AG08395 (cell line): Measurements from ENCODE around the gene CIZ1.

ENCODE experiments used
- DNase-seq: peaks from one replicate; pipeline ENCODE4 v3.0.0; 2012; ENCODE audit warnings: mixed read lengths, low spot score

CIZ1 gene

GRCh38 chr9:128163027-128163515, 28.3 kb downstream of the CIZ1 start:
- DNase-seq, result no peak

- peak; percentile 63 for DNase-seq
These were observed 29.0 kb downstream of the CIZ1 start for GRCh38 chr9:128162215-128163026.

- no peak for DNase-seq
These were observed 30.0 kb downstream of the CIZ1 start for GRCh38 chr9:128161215-128161902.

GRCh38 chr9:128160603-128160987, 30.8 kb downstream of the CIZ1 start:
- DNase-seq, result no peak

- DNase-seq, result peak; percentile 100
These were observed 31.4 kb downstream of the CIZ1 start, which contains the start of gene BBLN for GRCh38 chr9:128159784-128160602. TSS of gene BBLN (plus strand) at chr9:128160265. CDS start at chr9:128160408, 143 bp downstream.

GRCh38 chr9:128159522-128159783, 31.9 kb downstream of the CIZ1 start:
- DNase-seq, result no peak

- no peak for DNase-seq
These were observed 35.5 kb downstream of the CIZ1 start for GRCh38 chr9:128155736-128156500.

GRCh38 chr9:128153947-128154695, 37.3 kb downstream of the CIZ1 start:
- no peak for DNase-seq

GRCh38 chr9:128153060-128153946, 38.1 kb downstream of the CIZ1 start:
- no peak for DNase-seq

GRCh38 chr9:128152133-128153059, 39.0 kb downstream of the CIZ1 start:
- no peak for DNase-seq

- DNase-seq, result no peak
These were observed 39.9 kb downstream of the CIZ1 start for GRCh38 chr9:128151309-128152132.

- DNase-seq, result no peak
These were observed 40.6 kb downstream of the CIZ1 start for GRCh38 chr9:128150594-128151308.

- no peak for DNase-seq
These were observed 41.3 kb downstream of the CIZ1 start for GRCh38 chr9:128149951-128150593.

GRCh38 chr9:128149001-128149701, 42.2 kb downstream of the CIZ1 start, which contains the start of gene LCN2:
TSS of gene LCN2 (plus strand) at chr9:128149453. CDS start at chr9:128149526, 73 bp downstream.
- no peak for DNase-seq

- no peak for DNase-seq
These were observed 42.8 kb downstream of the CIZ1 start for GRCh38 chr9:128148509-128149000.

- DNase-seq, result no peak
These were observed 44.7 kb downstream of the CIZ1 start for GRCh38 chr9:128146591-128147120.
